HG03159 (cell line): ENCODE measurements around the gene FBXO21.
"Not testable (repeated sequence)": the region's sequence is repeated elsewhere in the genome, so short reads cannot be mapped to it uniquely, and the experiment has no call there.

ENCODE experiments used
- ATAC-seq: cut with Tn5 transposase; IDR thresholded peaks from one replicate; pipeline ENCODE4 v1.9.1; 2021; ENCODE audit warnings: mild to moderate bottlenecking, moderate library complexity; ENCODE audit not compliant: unreplicated experiment

The FBXO21 gene, protein sequence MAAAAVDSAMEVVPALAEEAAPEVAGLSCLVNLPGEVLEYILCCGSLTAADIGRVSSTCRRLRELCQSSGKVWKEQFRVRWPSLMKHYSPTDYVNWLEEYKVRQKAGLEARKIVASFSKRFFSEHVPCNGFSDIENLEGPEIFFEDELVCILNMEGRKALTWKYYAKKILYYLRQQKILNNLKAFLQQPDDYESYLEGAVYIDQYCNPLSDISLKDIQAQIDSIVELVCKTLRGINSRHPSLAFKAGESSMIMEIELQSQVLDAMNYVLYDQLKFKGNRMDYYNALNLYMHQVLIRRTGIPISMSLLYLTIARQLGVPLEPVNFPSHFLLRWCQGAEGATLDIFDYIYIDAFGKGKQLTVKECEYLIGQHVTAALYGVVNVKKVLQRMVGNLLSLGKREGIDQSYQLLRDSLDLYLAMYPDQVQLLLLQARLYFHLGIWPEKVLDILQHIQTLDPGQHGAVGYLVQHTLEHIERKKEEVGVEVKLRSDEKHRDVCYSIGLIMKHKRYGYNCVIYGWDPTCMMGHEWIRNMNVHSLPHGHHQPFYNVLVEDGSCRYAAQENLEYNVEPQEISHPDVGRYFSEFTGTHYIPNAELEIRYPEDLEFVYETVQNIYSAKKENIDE

DNA sequence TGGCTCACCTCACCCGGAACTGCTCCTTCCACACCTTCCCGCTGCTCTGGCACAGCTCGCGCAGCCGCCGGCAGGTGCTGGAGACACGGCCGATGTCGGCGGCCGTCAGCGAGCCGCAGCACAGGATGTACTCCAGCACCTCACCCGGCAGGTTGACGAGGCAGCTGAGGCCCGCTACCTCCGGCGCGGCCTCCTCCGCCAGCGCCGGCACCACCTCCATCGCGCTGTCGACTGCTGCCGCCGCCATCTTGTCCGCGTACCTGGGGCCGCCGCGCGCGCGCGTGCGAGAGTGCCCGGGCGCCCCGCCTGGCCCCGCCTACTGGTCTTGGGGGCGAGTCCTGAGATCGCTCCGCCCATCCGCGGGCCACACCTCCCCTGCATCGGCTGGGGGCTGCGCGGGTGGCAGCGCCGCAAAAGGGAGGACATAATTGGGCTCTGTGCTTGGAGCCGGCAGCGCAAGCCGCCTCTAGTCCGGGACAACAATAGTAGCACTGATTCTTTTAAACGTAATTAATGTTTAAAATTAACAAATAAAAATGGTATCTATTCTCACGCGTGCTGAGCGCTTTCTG is at the start of gene FBXO21:
FBXO21 (minus strand) TSS at position 261 of the 572 bp plus-strand sequence; CDS start at position 247, 14 bp downstream.
- ATAC-seq: peak; percentile 87

DNA sequence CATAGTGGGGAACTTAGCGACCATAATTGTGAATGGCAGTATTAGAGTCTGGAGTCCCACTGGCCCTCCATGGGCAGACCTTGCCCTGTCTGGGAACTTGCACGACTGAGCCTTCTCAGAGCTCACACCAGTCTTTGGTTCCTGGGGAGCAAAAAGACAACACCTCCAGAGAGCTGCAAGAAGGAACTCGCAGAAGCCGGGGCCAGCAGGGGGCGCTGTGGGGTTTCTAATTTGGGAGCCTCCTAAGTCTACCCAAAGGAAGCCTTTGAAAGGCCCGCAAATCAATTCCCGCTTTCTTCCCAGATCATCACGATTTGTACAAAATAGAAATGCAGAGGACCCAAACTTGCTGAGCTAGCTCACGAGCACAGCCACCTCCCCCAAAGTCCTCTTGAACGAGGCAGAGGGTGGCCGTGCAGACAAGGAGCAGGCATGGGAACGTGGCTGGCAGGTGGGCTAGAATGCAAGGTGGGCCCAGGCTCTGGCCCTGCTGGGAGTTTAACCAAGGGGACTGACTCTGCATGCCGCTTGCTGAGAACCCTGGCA is 46.3 kb upstream of the FBXO21 start:
- ATAC-seq: no peak

DNA sequence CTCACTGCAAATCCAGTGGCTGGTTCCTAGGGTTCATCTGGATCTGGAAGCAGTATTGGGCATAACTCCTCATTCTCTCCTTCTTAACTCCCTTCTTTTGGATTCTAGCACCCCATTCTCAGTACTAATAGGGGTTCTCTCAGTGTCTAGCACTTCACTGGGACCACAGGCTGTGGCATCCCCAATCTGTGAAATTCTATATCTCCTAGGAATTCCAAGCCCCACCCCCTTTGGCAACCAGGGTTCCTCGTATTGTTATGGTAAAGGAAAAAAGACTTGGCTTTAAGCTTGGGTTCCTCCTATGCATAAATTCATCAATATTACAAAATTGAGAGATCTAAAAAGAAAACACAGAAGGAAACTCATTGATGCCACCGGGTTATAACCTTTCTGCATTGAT is 45.0 kb upstream of the FBXO21 start:
- ATAC-seq: no peak

DNA sequence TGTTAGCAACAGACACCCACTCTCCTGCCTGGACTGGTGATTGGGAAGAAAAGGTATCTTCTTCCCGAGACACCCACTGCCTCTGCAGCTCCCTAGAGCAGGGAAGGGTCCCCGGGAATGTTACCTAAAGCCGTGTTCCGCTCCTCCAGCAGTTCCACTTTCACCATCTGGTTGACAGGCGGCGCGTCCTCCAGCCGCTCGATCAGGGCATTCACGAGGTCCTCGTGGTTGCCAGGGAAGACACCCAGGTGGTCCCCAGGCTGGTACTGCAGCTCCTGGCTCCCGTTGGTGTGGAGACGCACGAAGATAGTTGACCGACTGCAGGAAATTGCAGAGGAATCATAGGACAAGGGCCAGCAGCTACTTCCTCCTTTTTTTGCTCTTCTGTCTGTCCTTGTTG is 44.2 kb upstream of the FBXO21 start:
- no peak for ATAC-seq

DNA sequence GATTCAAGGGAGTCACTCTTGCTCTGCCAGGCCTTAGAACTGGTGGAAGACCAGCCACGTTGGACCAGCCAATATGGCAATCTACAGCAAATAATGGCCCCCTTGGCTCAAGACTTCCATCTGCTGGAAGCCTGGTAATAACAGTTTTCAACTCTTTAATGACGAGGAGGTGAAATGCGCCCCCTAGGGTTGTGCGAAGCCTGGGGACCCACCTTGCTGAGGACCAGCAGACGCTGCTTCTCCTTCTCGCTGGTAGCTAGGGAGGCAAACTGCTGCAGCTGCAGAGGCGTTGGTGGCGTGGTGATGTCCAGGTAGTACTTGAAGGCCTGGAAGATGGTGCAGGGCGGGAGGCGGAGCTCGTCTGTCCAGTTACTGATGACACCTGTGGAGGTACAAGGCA is 41.5 kb upstream of the FBXO21 start:
- no peak for ATAC-seq

DNA sequence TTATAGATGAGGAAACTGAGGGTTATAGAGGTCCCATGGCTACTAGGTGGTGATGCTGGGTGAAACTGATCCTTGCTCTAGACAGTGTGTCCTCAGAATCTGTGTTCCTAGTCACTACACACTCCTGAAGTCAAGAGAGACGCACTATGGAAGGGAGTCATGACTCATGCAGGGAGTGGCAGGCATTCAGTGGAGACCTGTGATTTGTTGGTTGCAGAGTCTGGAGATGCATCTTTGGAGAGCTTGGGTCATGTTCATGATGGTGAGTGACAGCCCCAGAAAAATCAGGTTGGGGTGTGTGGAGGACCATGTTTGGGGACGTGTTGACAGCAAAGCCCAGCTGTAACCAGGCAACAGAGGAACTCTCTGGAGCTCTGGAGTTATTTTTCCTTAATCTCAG is 38.0 kb upstream of the FBXO21 start:
- no peak for ATAC-seq

DNA sequence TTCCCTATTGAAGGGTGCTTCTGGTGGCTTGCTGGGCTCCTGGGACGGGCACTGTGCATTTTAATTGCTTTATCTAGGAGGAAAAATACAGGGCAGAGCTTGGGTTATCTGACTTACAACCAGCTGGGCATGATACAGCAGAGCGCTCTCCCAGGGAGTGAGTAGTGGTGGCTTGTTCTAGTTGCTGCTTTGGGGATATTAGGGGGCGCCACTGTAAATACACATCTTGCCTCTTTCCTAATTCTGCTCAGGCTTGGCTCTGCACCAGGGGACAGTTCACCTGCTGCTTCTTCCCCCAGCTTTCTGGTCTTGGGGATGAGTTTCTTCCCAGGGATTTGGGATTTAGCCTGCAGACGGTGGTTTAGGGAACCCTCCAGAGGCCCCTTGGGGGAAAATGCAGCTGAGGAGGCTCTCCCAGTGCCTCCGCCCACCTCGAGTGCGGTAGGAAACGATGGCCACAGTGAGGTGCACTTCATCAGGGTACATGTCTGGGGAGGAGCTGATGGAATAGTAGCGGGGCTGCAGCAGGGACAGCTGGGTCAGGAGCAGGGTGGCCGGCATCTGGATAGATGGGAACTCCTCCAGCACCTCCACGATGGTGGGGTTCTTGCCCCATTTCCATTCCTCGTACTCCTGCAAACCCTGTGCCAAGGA is 36.9 kb upstream of the FBXO21 start:
- ATAC-seq: no peak

DNA sequence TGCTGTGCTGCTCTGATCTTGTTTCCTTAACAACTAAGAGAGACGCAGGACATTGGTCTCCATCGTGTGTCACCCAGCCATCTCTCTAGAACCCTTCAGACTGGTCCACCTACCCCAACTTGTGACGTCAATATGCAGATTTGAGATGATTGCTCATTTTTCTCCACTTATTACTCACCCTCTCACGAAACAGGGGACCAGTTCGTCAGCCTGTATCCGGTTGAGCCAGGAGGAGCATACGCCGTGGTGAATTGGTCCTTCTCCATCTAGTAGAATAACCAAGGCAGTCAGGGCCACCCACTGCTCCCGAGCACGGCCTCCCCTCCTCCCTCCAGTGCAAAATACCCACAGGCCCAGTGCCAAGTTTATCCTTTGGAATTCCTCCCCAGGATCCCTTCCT is 36.2 kb upstream of the FBXO21 start:
- no peak for ATAC-seq

DNA sequence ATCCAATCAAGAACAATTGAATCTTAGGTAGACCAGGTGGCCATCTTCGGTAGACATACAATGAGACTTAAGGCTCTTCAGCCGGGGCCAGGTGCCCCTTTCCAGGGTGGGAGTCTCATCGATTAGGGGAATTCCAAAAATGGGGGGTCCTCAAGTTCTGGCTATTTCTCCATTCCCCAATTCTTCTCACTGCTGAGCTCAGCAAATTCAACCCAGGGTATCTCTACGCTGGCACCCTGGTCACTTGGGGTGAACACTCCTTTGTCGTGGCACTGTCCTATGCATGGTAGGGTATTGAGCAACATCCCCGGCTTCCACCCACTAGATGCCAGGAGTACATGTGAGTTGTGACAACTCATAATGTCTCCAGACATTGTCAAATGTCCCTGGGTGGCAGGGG is 34.9 kb upstream of the FBXO21 start:
- no peak for ATAC-seq

DNA sequence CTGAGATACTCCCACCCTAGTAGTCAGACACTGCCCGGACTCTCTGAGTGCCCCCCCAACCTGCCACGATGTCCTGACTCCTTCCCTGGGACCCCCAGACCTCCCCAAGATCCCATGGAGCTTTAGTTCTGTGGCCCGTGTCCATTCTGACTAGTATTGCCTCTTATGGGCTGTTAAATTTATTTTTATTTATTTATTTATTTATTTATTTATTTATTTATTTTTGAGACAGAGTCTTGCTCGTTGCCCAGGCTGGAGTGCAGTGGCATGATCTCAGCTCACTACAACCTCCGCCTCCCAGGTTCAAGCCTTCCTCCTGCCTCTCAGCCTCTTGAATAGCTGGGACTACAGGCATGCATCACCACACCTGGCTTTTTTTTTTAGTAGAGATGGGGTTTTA is 30.7 kb upstream of the FBXO21 start:
- not testable (repeated sequence) for ATAC-seq

DNA sequence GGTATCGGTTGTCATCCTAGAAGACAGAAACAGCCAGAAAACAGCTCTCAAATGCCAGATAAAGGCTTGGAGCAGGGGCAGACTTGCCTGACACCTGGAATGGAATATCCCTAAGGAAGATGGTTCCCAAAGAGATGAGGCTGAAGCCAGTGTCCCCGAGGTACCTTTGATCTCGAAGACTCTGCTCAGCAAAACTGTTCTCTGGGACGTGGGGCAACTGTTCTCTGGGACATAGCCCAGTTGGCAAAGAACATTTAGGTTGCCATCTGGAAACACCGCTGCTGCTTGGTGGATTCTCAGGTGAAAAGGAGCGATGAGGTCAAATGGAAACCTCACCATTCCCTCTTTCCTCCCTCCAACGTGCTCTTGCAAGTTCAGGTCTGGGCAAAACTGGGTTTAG is 27.9 kb upstream of the FBXO21 start:
- ATAC-seq: no peak

DNA sequence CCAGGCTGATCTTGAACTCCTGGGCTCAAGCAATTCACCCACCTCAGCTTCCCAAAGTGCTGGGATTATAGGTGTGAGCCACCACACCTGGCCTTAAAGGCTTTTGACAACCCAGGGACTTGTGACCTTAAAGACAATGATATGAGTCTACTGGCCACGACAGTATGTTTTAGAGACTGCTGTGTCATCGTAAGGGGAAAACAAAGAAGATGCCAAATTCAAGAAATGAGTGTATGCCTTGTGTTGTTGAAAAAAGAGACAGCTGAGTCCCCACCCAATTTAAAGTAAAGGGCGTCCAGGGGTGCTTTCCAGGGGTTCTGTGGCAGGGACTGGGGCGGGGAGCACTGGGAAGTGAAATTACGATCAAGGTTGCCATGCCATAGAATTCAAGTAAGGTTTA is 26.4 kb upstream of the FBXO21 start:
- ATAC-seq: no peak

DNA sequence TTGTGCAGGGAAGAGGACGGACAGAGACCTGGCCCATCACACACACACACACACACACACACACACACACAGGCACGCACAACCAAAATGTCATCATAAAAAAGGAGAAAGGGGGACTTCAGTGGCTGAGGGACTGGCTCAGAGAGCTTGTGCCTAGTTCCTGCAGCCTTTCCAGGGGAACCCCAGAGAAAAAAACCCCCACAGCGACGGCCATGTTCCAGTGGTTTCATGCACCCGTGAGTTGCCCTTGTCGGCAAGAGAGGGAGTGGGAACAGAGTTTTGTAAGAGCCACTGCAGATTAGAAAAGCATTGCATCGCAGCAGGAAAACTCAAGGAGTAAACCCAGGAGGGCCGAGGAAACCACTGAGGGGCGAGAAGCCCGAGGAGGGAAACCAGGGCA is 24.5 kb upstream of the FBXO21 start:
- ATAC-seq: no peak

DNA sequence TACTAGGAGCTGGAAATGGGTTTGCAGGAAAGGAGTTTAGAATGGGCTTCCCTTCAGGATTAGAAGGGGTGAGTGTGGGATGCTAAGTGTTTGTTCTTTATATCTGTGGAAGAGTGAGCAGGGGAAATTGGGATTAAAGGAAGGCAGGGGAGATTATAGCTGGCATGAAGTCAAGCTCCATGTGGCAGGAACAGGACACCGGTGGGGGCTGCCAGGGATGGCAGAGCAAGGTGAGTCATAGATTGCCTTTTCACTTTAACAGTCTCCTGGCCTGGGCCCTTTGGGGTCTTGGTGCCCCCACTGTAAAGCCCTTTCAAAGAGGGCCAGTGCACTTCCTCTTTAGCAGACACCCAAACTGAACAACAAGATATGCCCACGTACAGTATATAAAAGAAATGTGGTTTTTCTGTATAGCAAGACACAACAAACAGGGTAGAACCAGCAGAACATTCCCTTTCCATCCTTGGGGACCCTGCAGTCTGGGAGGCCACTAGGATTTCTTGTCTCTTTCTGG is 23.1 kb upstream of the FBXO21 start:
- ATAC-seq: no peak

DNA sequence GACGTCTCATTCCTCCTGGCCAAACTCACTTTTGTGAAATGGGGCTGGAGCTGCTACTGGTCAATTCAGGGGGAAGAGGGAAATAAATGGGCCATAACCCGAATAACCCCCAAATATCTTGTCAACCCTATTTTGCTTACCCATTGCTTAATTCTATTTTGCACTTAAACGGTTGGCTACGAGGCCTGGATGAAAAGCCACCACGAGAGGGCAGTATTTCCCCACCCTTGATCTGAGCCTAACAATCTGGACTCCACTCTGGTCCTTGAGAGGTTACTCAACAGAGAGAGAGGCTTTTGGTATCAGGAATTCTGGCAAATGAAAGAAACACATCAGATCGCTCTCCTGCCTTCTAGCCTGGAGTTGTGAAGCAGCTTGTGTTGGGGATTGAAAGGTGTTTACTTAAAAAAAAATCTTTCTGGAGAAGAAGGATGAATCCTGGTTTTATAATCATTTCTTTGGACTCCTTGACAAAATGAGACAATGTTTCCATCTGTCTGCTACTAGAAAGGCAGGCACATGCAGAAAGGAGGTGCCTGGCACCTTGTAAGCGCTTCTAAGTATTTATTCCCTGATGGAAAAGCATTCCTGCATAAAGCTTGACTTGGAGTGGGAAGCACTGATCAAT is 22.4 kb upstream of the FBXO21 start:
- no peak for ATAC-seq

DNA sequence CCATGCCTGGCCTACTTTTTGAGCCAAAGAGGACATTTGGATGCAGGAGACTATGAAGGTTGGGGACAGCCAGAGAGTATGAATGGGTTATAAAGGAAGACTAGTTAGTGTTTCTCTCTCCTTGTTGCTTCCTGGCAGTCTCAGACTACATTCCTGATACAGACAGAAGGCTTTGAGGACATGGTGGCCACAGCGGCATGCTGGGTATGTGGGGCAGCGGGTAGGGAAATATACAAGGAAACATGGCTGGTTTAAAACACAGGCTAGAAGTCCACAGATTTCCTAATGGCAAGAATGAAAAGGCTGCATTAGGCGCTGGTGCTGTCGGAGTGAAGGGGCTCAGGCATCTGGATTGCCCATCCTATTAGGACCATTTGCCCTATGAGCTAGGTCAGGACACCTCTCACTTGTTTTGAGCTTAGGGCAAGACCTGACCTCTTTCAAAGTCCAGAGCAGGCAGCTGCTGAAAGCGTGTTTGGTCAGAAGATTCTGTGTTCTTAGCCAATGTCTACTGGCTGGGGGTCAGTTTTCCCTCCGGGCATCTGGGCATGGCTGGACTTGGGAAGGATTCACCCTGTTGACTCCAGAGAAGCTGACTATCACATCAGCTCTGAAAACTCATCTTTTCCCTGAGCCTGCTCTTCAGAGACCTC is 20.1 kb upstream of the FBXO21 start:
- ATAC-seq: no peak

DNA sequence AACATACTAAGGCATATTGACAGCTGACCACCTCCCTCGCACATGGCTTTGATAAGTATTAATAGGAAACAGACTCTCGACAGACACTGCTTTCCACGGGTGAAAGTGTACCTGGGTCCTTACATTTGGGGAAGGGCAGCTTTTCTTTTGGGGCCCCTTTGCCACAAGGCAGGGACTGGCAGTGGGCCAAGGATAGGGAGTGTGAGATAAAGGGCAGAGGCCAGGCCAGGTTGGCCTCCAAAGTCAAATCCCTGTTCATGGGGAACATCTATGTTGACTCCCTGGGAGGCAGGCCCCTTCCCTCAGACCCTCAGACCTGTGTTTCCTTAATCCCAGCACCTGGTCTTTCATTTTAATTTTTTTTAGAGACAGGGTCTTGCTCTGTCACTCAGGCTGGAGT is 19.4 kb upstream of the FBXO21 start:
- no peak for ATAC-seq

DNA sequence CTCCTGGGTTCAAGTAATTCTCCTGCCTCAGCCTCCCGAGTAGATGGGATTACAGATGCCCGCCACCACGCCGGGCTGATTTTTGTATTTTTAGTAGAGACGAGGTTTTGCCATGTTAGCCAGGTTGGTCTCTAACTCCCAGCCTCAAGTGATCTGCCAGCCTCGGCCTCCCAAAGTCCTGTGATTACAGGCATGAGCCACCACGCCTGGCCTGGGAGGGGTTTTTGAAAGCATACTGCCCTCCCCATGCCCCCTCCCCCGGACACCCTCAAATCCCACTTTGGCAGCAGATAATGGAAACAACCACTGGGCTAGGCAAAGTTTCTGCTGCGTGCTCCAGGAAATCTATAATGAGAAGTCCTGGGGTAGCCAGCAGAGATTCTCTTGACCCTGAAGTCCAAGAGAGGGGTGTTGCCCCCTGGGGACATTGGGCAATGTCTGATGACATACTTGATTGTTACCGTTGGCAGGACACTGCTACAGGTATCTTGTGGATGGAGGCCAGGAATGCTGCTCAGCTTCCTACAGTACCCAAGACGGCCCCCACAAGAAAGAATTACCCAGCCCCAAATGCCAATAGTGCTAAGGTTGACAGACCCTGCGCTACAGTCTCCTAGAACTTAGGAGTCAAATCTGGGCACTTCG is 18.7 kb upstream of the FBXO21 start:
- no peak for ATAC-seq

DNA sequence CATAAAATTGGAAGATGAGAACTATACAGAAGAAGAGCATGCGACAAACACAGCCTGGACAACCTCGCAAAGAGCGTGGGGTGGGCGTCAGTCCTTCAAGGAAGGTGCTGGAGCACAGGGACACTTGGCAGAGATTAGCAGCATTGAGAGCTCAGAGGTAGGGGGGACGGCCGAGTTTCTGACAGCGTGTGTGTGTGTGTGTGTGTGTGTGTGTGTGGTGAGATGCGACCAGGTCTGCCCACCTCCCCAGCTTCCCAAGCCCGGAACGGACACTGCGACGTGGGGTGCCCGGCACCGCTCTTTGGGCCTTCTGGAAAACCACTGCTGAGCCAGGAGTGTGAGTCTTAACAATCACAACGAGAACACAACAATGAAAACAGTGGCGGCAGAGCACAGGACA is 17.9 kb upstream of the FBXO21 start:
- ATAC-seq: no peak

DNA sequence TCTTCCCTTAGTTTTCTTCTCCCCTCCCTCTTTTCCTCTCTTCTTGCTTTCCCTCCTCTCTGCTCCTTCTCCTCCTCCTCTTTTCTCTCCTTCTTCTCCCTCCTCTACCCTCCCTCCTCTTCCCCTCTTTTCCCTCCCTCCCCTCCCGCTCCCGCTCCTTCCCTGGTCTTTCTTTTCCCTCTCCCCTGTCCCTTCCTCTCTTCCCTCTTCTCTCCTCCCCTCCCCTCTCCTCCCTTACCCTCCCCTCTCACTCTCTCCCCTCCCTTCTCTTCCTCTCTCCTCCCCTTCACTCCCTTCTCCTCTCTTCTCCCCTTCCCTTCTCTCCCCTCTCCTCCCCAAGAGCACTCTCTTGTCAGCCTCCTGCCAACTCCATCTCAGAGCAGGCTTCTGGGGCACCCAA is 17.4 kb upstream of the FBXO21 start:
- no peak for ATAC-seq
